ENCODE data around the gene CCDC148. TPM values are rescaled to one million over a fixed set of nuclear protein-coding genes. Genes with fewer than 3 reads are reported as not detected.

Gene CCDC148
- total and polyA plus RNA-seq, 2 experiments from 2014 or later = 0.39 to 2.1 TPM

GRCh38 chr2:158202161-158202815, 254.3 kb downstream of the CCDC148 start:
- Histone ChIP-seq H3K9me3 (ENCODE audit: low read depth) (no peaks in the 10 kb centered on the region), H3K4me3 (no peak overlapping the region), H3K27ac (no peak overlapping the region), H3K27me3 (no peaks in the 10 kb centered on the region), H3K36me3 (no peaks in the 10 kb centered on the region), H3K4me1 (ENCODE audit: low read depth) (no peaks in the 10 kb centered on the region)
- no peak for TF ChIP-seq CTCF (IDR thresholded peaks at IDR 0.05; ENCODE audit: low read depth, low read length)
- DNase-seq (ENCODE audit: low read depth in 1 of 2, low spot score in 1 of 2) = peak in 1 of 2 donors; percentile 17

- no peaks in the 10 kb centered on the region for H3K27me3 ChIP-seq
- no peak for TF ChIP-seq CTCF (IDR thresholded peaks at IDR 0.05; ENCODE audit: low read depth, low read length)
- no peak overlapping the region for H3K27ac ChIP-seq
- DNase-seq (ENCODE audit: low read depth in 1 of 2, low spot score in 1 of 2) = no peak
- H3K4me3 ChIP-seq = no peak overlapping the region
- no peaks in the 10 kb centered on the region for H3K4me1 ChIP-seq (ENCODE audit: low read depth)
- H3K36me3 ChIP-seq = no peaks in the 10 kb centered on the region
- no peaks in the 10 kb centered on the region for H3K9me3 ChIP-seq (ENCODE audit: low read depth)
Measured at GRCh38 chr2:158199928-158200650, 256.5 kb downstream of the CCDC148 start.

- DNase-seq (ENCODE audit: low read depth in 1 of 2, low spot score in 1 of 2) = no peak
- no peaks in the 10 kb centered on the region for H3K27me3 ChIP-seq
- no peak overlapping the region for H3K27ac ChIP-seq
- no peaks in the 10 kb centered on the region for H3K36me3 ChIP-seq
- H3K4me3 ChIP-seq = no peak overlapping the region
- no peaks in the 10 kb centered on the region for H3K4me1 ChIP-seq (ENCODE audit: low read depth)
- no peaks in the 10 kb centered on the region for H3K9me3 ChIP-seq (ENCODE audit: low read depth)
- TF ChIP-seq CTCF (IDR thresholded peaks at IDR 0.05; ENCODE audit: low read depth, low read length) = no peak
Measured at GRCh38 chr2:158197940-158198339, 258.6 kb downstream of the CCDC148 start.

GRCh38 chr2:158194229-158194628, 262.3 kb downstream of the CCDC148 start:
- H3K4me1 ChIP-seq (ENCODE audit: low read depth) = no peaks in the 10 kb centered on the region
- no peak for DNase-seq (ENCODE audit: low read depth in 1 of 2, low spot score in 1 of 2)
- no peaks in the 10 kb centered on the region for H3K36me3 ChIP-seq
- H3K27me3 ChIP-seq = no peaks in the 10 kb centered on the region
- no peak for TF ChIP-seq CTCF (IDR thresholded peaks at IDR 0.05; ENCODE audit: low read depth, low read length)
- no peak overlapping the region for H3K27ac ChIP-seq
- no peaks in the 10 kb centered on the region for H3K9me3 ChIP-seq (ENCODE audit: low read depth)
- no peak overlapping the region for H3K4me3 ChIP-seq

- Histone ChIP-seq H3K4me1 (ENCODE audit: low read depth) (no peaks in the 10 kb centered on the region), H3K4me3 (no peak overlapping the region), H3K27me3 (no peaks in the 10 kb centered on the region), H3K9me3 (ENCODE audit: low read depth) (no peaks in the 10 kb centered on the region), H3K36me3 (no peaks in the 10 kb centered on the region), H3K27ac (no peak overlapping the region)
- DNase-seq (ENCODE audit: low read depth in 1 of 2, low spot score in 1 of 2) = no peak
- no peak for TF ChIP-seq CTCF (IDR thresholded peaks at IDR 0.05; ENCODE audit: low read depth, low read length)
Measured at GRCh38 chr2:158192515-158193443, 263.8 kb downstream of the CCDC148 start.

Measured in cardiac muscle cell (in vitro differentiated cells and primary cell).